T-cell (primary cell): ENCODE results near the gene ELOVL7. TPM values are rescaled to one million over a fixed set of nuclear protein-coding genes. Genes with fewer than 3 reads are reported as not detected.
"Not testable (repeated sequence)": the region's sequence is repeated elsewhere in the genome, so short reads cannot be mapped to it uniquely, and the experiment has no call there.

ENCODE experiments used
- ATAC-seq, 4 experiments: fragments of 200-7000 bp in 3 of 4; fragments of 150-1000 bp in 1 of 4; cut with Tn5 transposase; replicated peaks in 1 of 4; 1 replicate in 3 of 4; 2 replicates in 1 of 4; pipeline ENCODE4 v1.10.0; 2021; ENCODE audit warnings: moderate library complexity in 3 of 4, mild to moderate bottlenecking in 2 of 4, moderate number of reproducible peaks in 1 of 4
- CTCF ChIA-PET, 2 donors: fragments of 300-600 bp; sonication (Branson Sonifier 250); formaldehyde crosslinking; loops; one replicate each; lab custom pipeline; 2022; ENCODE audit warnings: antibody characterized with exemption in 2 of 2; lab: Charles Lee
- POLR2A ChIA-PET, 2 donors: fragments of 300-600 bp; sonication (Branson Sonifier 250); formaldehyde crosslinking; loops; one replicate each; lab custom pipeline; 2022; ENCODE audit warnings: antibody characterized with exemption in 2 of 2; lab: Charles Lee
- DNase-seq, 35 experiments: peaks; one replicate each; pipeline versions ENCODE4 v3.0.0 to v3.0.0-alpha.2; 2013 to 2023
- H3K27ac ChIP-seq: one replicate; pipeline ENCODE4 v1.5.1; 2013; ENCODE audit warnings: low read length
- H3K27me3 ChIP-seq, 2 experiments: replicated peaks in 1 of 2; 1 replicate in 1 of 2; 2 replicates in 1 of 2; pipeline versions ENCODE4 v1.6.1 to v1.7.0; 2013; ENCODE audit warnings: low read length in 1 of 2, mixed read lengths in 1 of 2; ENCODE audit not compliant: control insufficient read depth in 2 of 2, insufficient read depth in 2 of 2; ENCODE audit errors: extremely low read depth in 1 of 2
- H3K36me3 ChIP-seq, 2 donors: 1 replicate in 1 of 2; 2 replicates in 1 of 2; pipeline versions ENCODE4 v1.6.1 to v1.7.0; 2013; ENCODE audit warnings: low read length in 1 of 2; ENCODE audit not compliant: control insufficient read depth in 2 of 2, insufficient read depth in 1 of 2; ENCODE audit errors: extremely low read depth in 1 of 2
- H3K4me1 ChIP-seq, 2 experiments: 1 replicate in 1 of 2; 2 replicates in 1 of 2; pipeline versions ENCODE4 v1.6.1 to v1.7.0; 2013; ENCODE audit warnings: low read length in 2 of 2, mixed read lengths in 1 of 2; ENCODE audit not compliant: insufficient read depth in 2 of 2, control insufficient read depth in 1 of 2; ENCODE audit errors: extremely low read depth in 1 of 2
- H3K4me3 ChIP-seq, 2 donors: 1 replicate in 1 of 2; 2 replicates in 1 of 2; pipeline versions ENCODE4 v1.5.1 to v1.7.0; 2013; ENCODE audit warnings: mild to moderate bottlenecking in 2 of 2, low read length in 1 of 2, moderate library complexity in 1 of 2; ENCODE audit not compliant: control insufficient read depth in 1 of 2; ENCODE audit errors: extremely low read depth in 1 of 2
- H3K9me3 ChIP-seq: 2 replicates; pipeline ENCODE4 v1.7.0; 2013
- H3K27ac Mint-ChIP-seq, 2 donors: one replicate each; pipeline ENCODE4 v1.8.0; 2020 to 2021; ENCODE audit warnings: mild to moderate bottlenecking in 2 of 2, mixed read lengths in 2 of 2
- H3K27me3 Mint-ChIP-seq, 2 donors: one replicate each; pipeline ENCODE4 v1.8.0; 2021 to 2022; ENCODE audit warnings: mixed read lengths in 2 of 2
- H3K36me3 Mint-ChIP-seq: one replicate; pipeline ENCODE4 v1.8.0; 2021; ENCODE audit warnings: mixed read lengths
- H3K4me1 Mint-ChIP-seq, 3 donors: one replicate each; pipeline ENCODE4 v1.8.0; 2020 to 2022; ENCODE audit warnings: mixed read lengths in 3 of 3, mild to moderate bottlenecking in 1 of 3
- H3K4me3 Mint-ChIP-seq, 3 donors: one replicate each; pipeline ENCODE4 v1.8.0; 2020 to 2022; ENCODE audit warnings: mild to moderate bottlenecking in 3 of 3, mixed read lengths in 3 of 3, moderate library complexity in 3 of 3
- H3K9me3 Mint-ChIP-seq, 3 donors: one replicate each; pipeline ENCODE4 v1.8.0; 2020 to 2022; ENCODE audit warnings: mixed read lengths in 3 of 3
- WGBS: methylation state at CpG from one replicate; pipeline ENCODE4 v1.1.5; 2013; ENCODE audit warnings: missing lambda C conversion rate; ENCODE audit not compliant: insufficient coverage; 5-methylcytosine and 5-hydroxymethylcytosine counted together
- total RNA-seq, 35 experiments: library from RNA in 6 of 35; stranded (reverse) in 6 of 35; fragments of 120-200 nt in 1 of 35; gene quantifications; one replicate each; pipeline versions ENCODE4 v1.2.1 to v1.2.4 and lab custom pipeline; 2013 to 2026

Gene ELOVL7
- total RNA-seq, 5 donors from 2014 or later (not counting 1 experiment from before 2014, with no cell fraction given) = 0.13 to 0.70 (median 0.29) TPM

GRCh38 chr5:60886158-60886557 is 42.1 kb upstream of the ELOVL7 start:
- H3K27me3 Mint-ChIP-seq = no peaks in the 10 kb centered on the region
- no peaks in the 10 kb centered on the region for H3K4me1 Mint-ChIP-seq
- Histone ChIP-seq H3K27ac (no peak overlapping the region), H3K9me3 (no peaks in the 10 kb centered on the region), H3K4me1 (no peaks in the 10 kb centered on the region), H3K4me3 (no peak overlapping the region), H3K27me3 (no peaks in the 10 kb centered on the region), H3K36me3 (peaks cover 0 to 9% of the 10 kb centered on the region in 2 donors)
- POLR2A ChIA-PET = no interaction called here
- CTCF ChIA-PET = no interaction called here
- DNase-seq = no peak
- peaks cover 43% of the 10 kb centered on the region for H3K36me3 Mint-ChIP-seq
- H3K9me3 Mint-ChIP-seq = no peaks in the 10 kb centered on the region
- no peak overlapping the region for H3K4me3 Mint-ChIP-seq
- 95% methylated on average over 4 of the region's 5 CpGs for WGBS
- no peak for ATAC-seq
- H3K27ac Mint-ChIP-seq = no peak overlapping the region

GRCh38 chr5:60883229-60883628 is 39.2 kb upstream of the ELOVL7 start:
- no peaks in the 10 kb centered on the region for H3K4me1 ChIP-seq
- CTCF ChIA-PET = no interaction called here
- H3K4me1 Mint-ChIP-seq = no peaks in the 10 kb centered on the region
- POLR2A ChIA-PET = no interaction called here
- DNase-seq (no peak), ATAC-seq (no peak)
- H3K36me3 Mint-ChIP-seq = peaks cover 28% of the 10 kb centered on the region
- no peak overlapping the region for H3K27ac Mint-ChIP-seq
- no peaks in the 10 kb centered on the region for H3K9me3 ChIP-seq
- H3K27me3 ChIP-seq = no peaks in the 10 kb centered on the region
- H3K4me3 Mint-ChIP-seq = no peak overlapping the region
- peaks cover 0 to 9% of the 10 kb centered on the region in 2 donors for H3K36me3 ChIP-seq
- H3K9me3 Mint-ChIP-seq = peaks cover 5 to 9% (median 5%) of the 10 kb centered on the region in 3 donors
- H3K4me3 ChIP-seq = no peak overlapping the region
- H3K27me3 Mint-ChIP-seq = no peaks in the 10 kb centered on the region
- H3K27ac ChIP-seq = no peak overlapping the region

GRCh38 chr5:60872892-60873291 is 28.8 kb upstream of the ELOVL7 start:
- DNase-seq (no peak), ATAC-seq (no peak)
- H3K9me3 ChIP-seq = no peaks in the 10 kb centered on the region
- H3K4me1 ChIP-seq = no peaks in the 10 kb centered on the region
- peaks cover 41% of the 10 kb centered on the region for H3K36me3 Mint-ChIP-seq
- H3K27me3 Mint-ChIP-seq = no peaks in the 10 kb centered on the region
- no peak overlapping the region for H3K27ac ChIP-seq
- H3K36me3 ChIP-seq = peaks cover 0 to 2% of the 10 kb centered on the region in 2 donors
- H3K27ac Mint-ChIP-seq = no peak overlapping the region
- no peak overlapping the region for H3K4me3 Mint-ChIP-seq
- H3K27me3 ChIP-seq = no peaks in the 10 kb centered on the region
- no peaks in the 10 kb centered on the region for H3K4me1 Mint-ChIP-seq
- H3K4me3 ChIP-seq = no peak overlapping the region
- peaks cover 4 to 34% (median 26%) of the 10 kb centered on the region in 3 donors for H3K9me3 Mint-ChIP-seq
- ChIA-PET CTCF (no interaction called here), POLR2A (interaction anchor here in 1 of 2 donors (0.6 kb wide), 1 partner anchor 37 kb away, joined by 3 read pairs; no protein-coding TSS in a partner anchor)

- CTCF ChIA-PET = interaction anchor here in 1 of 2 donors (0.5 kb wide), 1 partner anchor 1070 kb away, joined by 3 read pairs; no protein-coding TSS in a partner anchor
- Mint-ChIP-seq H3K9me3 (peaks cover 4 to 34% (median 26%) of the 10 kb centered on the region in 3 donors), H3K36me3 (peaks cover 41% of the 10 kb centered on the region)
Observed at GRCh38 chr5:60870857-60871256, 26.8 kb upstream of the ELOVL7 start.

GRCh38 chr5:60860572-60860971 is 16.5 kb upstream of the ELOVL7 start:
- H3K27me3 ChIP-seq, H3K36me3 ChIP-seq, H3K4me1 ChIP-seq, DNase-seq, H3K9me3 ChIP-seq, H3K4me1 Mint-ChIP-seq, H3K27me3 Mint-ChIP-seq, POLR2A ChIA-PET, ATAC-seq, H3K27ac Mint-ChIP-seq, H3K4me3 Mint-ChIP-seq, H3K27ac ChIP-seq, CTCF ChIA-PET, H3K4me3 ChIP-seq, H3K9me3 Mint-ChIP-seq: not testable (repeated sequence)
- WGBS = 100% methylated on average over 2 of the region's 16 CpGs
- H3K36me3 Mint-ChIP-seq = peaks cover 21% of the 10 kb centered on the region

More at GRCh38 chr5:60870857-60871256, 26.8 kb upstream of the ELOVL7 start:
- Mint-ChIP-seq H3K27me3 (no peaks in the 10 kb centered on the region), H3K27ac (no peak overlapping the region), H3K4me1 (no peaks in the 10 kb centered on the region), H3K4me3 (no peak overlapping the region)
- POLR2A ChIA-PET = no interaction called here
- H3K9me3 ChIP-seq = no peaks in the 10 kb centered on the region
- no peak overlapping the region for H3K27ac ChIP-seq
- DNase-seq (no peak), ATAC-seq (no peak)
- no peaks in the 10 kb centered on the region for H3K27me3 ChIP-seq
- WGBS = 100% methylated on average over 1 of the region's 3 CpGs
- no peak overlapping the region for H3K4me3 ChIP-seq
- H3K4me1 ChIP-seq = no peaks in the 10 kb centered on the region
- peaks cover 0 to 2% of the 10 kb centered on the region in 2 donors for H3K36me3 ChIP-seq

- H3K4me1 Mint-ChIP-seq = no peaks in the 10 kb centered on the region
Observed at GRCh38 chr5:60856066-60856465, 12.0 kb upstream of the ELOVL7 start.

GRCh38 chr5:60852940-60853339 is 8.9 kb upstream of the ELOVL7 start:
- H3K27ac ChIP-seq = no peak overlapping the region
- no peaks in the 10 kb centered on the region for H3K9me3 ChIP-seq
- 67% methylated on average over 3 of the region's 3 CpGs for WGBS
- H3K4me3 ChIP-seq = no peak overlapping the region
- peaks cover 0 to 4% of the 10 kb centered on the region in 2 experiments for H3K27me3 ChIP-seq
- Mint-ChIP-seq H3K27ac (no peak overlapping the region), H3K9me3 (no peaks in the 10 kb centered on the region), H3K4me1 (no peaks in the 10 kb centered on the region), H3K4me3 (no peak overlapping the region), H3K36me3 (peaks cover 3% of the 10 kb centered on the region), H3K27me3 (no peaks in the 10 kb centered on the region)
- no peak for DNase-seq
- POLR2A ChIA-PET = no interaction called here
- no peak for ATAC-seq
- no peaks in the 10 kb centered on the region for H3K4me1 ChIP-seq
- CTCF ChIA-PET = no interaction called here
- H3K36me3 ChIP-seq = no peaks in the 10 kb centered on the region

More at GRCh38 chr5:60856066-60856465, 12.0 kb upstream of the ELOVL7 start:
- Histone ChIP-seq H3K27me3 (no peaks in the 10 kb centered on the region), H3K9me3 (no peaks in the 10 kb centered on the region), H3K27ac (no peak overlapping the region), H3K36me3 (no peaks in the 10 kb centered on the region), H3K4me3 (no peak overlapping the region), H3K4me1 (no peaks in the 10 kb centered on the region)
- CTCF ChIA-PET = interaction anchor here in 1 of 2 donors (0.7 kb wide), 1 partner anchor 12 kb away, joined by 4 read pairs; no protein-coding TSS in a partner anchor
- Mint-ChIP-seq H3K36me3 (peaks cover 9% of the 10 kb centered on the region), H3K27ac (no peak overlapping the region), H3K4me3 (no peak overlapping the region), H3K27me3 (no peaks in the 10 kb centered on the region), H3K9me3 (no peaks in the 10 kb centered on the region)
- WGBS = no CpG with 5 or more reads among the region's 1 CpG
- DNase-seq (no peak), ATAC-seq (no peak)
- POLR2A ChIA-PET = interaction anchor here (0.6 to 0.7 kb wide), 2 partner anchors 16 to 27 kb away, joined by 3 read pairs; no protein-coding TSS in a partner anchor
